SJCRH30 (cell line): ENCODE measurements around the gene C15orf40. TPM values are rescaled to one million over a fixed set of nuclear protein-coding genes. Genes with fewer than 3 reads are reported as not detected.
"Not testable (repeated sequence)": the region's sequence is repeated elsewhere in the genome, so short reads cannot be mapped to it uniquely, and the experiment has no call there.

Experiments used
- DNase-seq, 2 experiments: peaks; one replicate each; pipeline ENCODE4 v3.0.0-alpha.2; 2015 to 2020
- H3K27ac ChIP-seq: fragments of 250-450 bp; sonication (Bioruptor Pico); 2 replicates; pipeline ENCODE4 v1.5.1; 2020; ENCODE audit warnings: mild to moderate bottlenecking, moderate library complexity
- H3K27me3 ChIP-seq: fragments of 250-450 bp; sonication (Bioruptor Pico); 2 replicates; pipeline ENCODE4 v1.5.1; 2020; ENCODE audit warnings: mild to moderate bottlenecking, moderate library complexity
- H3K36me3 ChIP-seq: fragments of 250-450 bp; sonication (Bioruptor Pico); 2 replicates; pipeline ENCODE4 v1.5.1; 2020; ENCODE audit warnings: mild to moderate bottlenecking, moderate library complexity
- H3K4me1 ChIP-seq: fragments of 250-450 bp; sonication (Bioruptor Pico); 2 replicates; pipeline ENCODE4 v1.5.1; 2020; ENCODE audit warnings: mild to moderate bottlenecking, moderate library complexity
- H3K4me3 ChIP-seq: fragments of 250-450 bp; sonication (Bioruptor Pico); 2 replicates; pipeline ENCODE4 v1.5.1; 2020; ENCODE audit warnings: mild to moderate bottlenecking, moderate library complexity
- H3K9me3 ChIP-seq: fragments of 250-450 bp; sonication (Bioruptor Pico); replicated peaks from 2 replicates; pipeline ENCODE4 v1.5.1; 2020; ENCODE audit warnings: mild to moderate bottlenecking, moderate library complexity
- total RNA-seq: library from RNA; depleted of rRNA; stranded (reverse); fragments of >200 nt; shearing (Covaris generic); gene quantifications from 2 replicates; pipeline ENCODE4 v1.2.3, GENCODE V29; 2014

The C15orf40 gene
- total RNA-seq, 1 experiment from 2014 or later = 12.3 TPM

GRCh38 chr15:83012636-83013035 is 1.2 kb upstream of the C15orf40 start:
- Histone ChIP-seq H3K27ac (no peak overlapping the region), H3K4me3 (no peak overlapping the region), H3K36me3 (peaks cover 10% of the 10 kb centered on the region), H3K4me1 (peaks cover 10% of the 10 kb centered on the region; the same call in 1 of the 2 replicates), H3K9me3 (no peaks in the 10 kb centered on the region), H3K27me3 (no peaks in the 10 kb centered on the region)
- DNase-seq = no peak

DNA sequence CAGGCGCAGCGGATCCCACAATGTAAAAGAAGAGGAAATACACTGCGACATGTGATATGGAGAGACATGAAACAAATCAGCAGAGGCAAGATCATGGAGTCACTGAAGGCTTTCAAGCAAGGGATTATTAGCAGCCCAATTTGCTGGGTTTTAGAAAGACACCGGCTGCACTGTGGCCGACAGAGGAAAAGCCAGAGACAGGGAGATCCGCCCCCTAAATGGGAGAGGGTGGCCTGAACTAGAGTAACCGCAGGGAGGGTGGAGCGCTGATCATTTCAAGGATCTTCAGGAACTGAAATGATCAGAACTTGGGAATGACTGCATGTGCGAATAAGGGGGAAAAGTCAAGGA is 612 bp upstream of the C15orf40 start:
- DNase-seq = no peak
- H3K4me3 ChIP-seq = peak overlapping the region; percentile 86

DNA sequence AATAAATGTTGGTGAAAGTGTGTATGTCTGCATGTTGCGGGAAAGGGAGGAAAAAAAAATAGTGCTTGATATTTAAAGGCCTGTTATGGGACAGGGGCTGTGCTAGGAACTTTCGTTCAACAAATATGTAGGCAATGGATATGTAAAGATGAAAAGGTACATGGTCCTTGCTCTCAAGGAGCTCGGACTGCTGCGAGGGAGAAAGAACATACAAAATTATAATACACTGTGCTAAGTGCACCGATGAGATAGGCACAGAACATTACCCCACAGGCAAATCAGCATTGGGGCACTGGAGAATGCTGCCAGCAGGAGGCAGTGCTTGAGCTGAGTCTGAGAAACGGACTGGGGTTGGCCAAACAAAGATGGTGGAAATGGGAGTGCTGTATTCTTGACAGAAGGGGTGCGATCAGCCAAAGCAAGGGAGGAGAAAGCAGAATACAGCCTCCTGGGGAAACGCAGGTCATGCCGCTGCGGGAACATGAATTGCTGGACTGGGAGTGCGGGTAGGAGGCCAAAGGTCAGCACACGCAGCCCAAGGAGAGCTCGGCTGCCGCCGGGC is 649 bp downstream of the C15orf40 start:
- Histone ChIP-seq H3K27ac (peak overlapping the region; percentile 41), H3K36me3 (peaks cover 13% of the 10 kb centered on the region; the same call in 1 of the 2 replicates), H3K9me3 (no peaks in the 10 kb centered on the region), H3K4me3 (peak overlapping the region; percentile 86), H3K27me3 (no peaks in the 10 kb centered on the region), H3K4me1 (peaks cover 10% of the 10 kb centered on the region; the same call in 1 of the 2 replicates)
- DNase-seq = peak; percentile 78 to 87

More for the DNA sequence above, 612 bp upstream of the C15orf40 start:
- peaks cover 10% of the 10 kb centered on the region; the same call in 1 of the 2 replicates for H3K4me1 ChIP-seq
- peaks cover 10% of the 10 kb centered on the region for H3K36me3 ChIP-seq
- H3K27me3 ChIP-seq = no peaks in the 10 kb centered on the region
- peak overlapping the region; percentile 41 for H3K27ac ChIP-seq
- H3K9me3 ChIP-seq = no peaks in the 10 kb centered on the region

DNA sequence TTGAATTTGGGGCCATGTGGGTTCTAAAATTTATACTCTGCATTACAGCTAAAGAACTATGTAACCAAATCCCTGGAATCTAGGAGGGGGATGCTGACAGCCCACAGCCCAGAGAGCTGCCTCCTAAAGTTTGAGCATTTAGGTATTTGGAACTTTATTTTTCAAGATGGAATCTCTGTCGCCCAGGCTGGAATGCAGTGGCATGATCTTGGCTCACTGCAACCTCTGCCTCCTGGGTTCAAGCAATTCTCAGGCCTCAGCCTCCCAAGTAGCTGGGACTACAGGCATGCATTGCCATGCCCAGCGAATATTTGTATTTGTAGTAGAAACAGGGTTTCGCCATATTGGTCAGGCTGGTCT is 10.8 kb downstream of the C15orf40 start:
- H3K27ac ChIP-seq, DNase-seq, H3K4me1 ChIP-seq, H3K27me3 ChIP-seq, H3K36me3 ChIP-seq, H3K9me3 ChIP-seq, H3K4me3 ChIP-seq: not testable (repeated sequence)

- Histone ChIP-seq H3K27me3 (no peaks in the 10 kb centered on the region), H3K4me3 (0 out of 2 replicates have a peak overlapping the region, but pooled peaks have one; percentile 6), H3K27ac (no peak overlapping the region), H3K9me3 (no peaks in the 10 kb centered on the region), H3K36me3 (no peaks in the 10 kb centered on the region), H3K4me1 (no peaks in the 10 kb centered on the region)
- DNase-seq = peak; percentile 11 to 63
These were observed 11.4 kb downstream of the C15orf40 start for GRCh38 chr15:82999905-83000671.

DNA sequence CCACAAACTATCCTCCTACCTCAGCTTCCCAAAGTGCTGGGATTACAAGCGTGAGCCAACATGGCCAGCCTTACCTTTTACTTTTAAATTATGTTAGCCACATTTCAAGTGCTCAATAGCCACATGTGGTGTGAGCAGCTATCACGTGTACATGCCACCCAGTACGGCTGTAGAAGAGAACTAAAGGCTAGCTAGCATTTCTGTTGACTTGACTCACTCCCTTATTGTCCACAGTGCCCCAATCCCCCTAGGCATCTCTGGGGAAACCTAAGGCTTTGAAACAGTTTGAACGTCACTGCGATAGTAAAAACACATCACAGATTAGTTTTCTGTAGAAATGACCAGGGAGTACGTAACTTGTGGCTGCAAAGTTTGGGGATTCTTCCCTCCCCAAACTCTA is 12.0 kb downstream of the C15orf40 start:
- no peak for DNase-seq
- H3K4me3 ChIP-seq = no peak overlapping the region
- no peaks in the 10 kb centered on the region for H3K36me3 ChIP-seq
- no peaks in the 10 kb centered on the region for H3K27me3 ChIP-seq
- no peak overlapping the region for H3K27ac ChIP-seq
- H3K9me3 ChIP-seq = no peaks in the 10 kb centered on the region
- no peaks in the 10 kb centered on the region for H3K4me1 ChIP-seq

DNA sequence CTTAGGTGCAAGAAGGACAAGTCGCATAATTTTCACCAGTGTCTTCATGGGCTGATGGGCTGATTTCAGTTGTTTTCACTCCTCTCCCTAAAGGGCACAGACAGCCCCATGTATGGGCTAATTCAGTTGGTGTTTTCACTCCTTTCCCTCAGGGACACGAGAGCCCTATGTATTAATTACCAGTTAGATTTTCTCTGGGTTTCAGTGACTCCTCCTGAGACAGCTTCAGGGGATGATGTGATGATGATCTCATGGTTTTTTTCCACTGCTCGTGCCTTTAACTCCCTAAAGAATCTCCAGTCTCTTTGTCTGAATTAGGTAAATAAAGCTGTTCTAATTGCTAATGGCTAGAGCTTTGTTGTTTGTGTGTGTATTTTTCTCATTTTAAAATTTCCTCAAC is 15.5 kb downstream of the C15orf40 start:
- H3K9me3 ChIP-seq = no peaks in the 10 kb centered on the region
- H3K36me3 ChIP-seq = peaks cover 2% of the 10 kb centered on the region
- H3K27ac ChIP-seq = no peak overlapping the region
- H3K4me3 ChIP-seq = no peak overlapping the region
- no peaks in the 10 kb centered on the region for H3K4me1 ChIP-seq
- no peak for DNase-seq
- H3K27me3 ChIP-seq = no peaks in the 10 kb centered on the region

DNA sequence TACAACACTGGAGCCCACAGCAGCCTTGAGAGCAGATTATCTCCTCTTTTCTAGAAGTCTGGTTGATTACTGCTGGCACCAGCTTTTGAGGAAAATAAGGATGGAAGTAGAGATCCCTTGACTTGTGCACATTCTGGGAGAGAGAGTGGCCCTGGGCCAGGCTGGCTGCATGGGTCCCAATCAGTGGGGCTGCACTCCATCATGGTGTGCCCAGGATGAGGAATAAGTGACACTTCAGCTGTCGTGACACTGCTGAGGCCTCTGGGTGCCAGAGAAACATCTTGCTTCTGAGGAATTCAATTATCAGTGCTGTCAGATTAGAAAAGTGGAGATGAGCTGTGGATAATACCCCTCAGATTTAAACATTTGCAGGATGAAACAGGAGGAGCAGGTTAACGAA is 16.4 kb downstream of the C15orf40 start:
- H3K27me3 ChIP-seq = no peaks in the 10 kb centered on the region
- H3K36me3 ChIP-seq = peaks cover 5% of the 10 kb centered on the region
- H3K4me3 ChIP-seq = no peak overlapping the region
- H3K27ac ChIP-seq = no peak overlapping the region
- no peaks in the 10 kb centered on the region for H3K9me3 ChIP-seq
- no peak for DNase-seq
- H3K4me1 ChIP-seq = no peaks in the 10 kb centered on the region

DNA sequence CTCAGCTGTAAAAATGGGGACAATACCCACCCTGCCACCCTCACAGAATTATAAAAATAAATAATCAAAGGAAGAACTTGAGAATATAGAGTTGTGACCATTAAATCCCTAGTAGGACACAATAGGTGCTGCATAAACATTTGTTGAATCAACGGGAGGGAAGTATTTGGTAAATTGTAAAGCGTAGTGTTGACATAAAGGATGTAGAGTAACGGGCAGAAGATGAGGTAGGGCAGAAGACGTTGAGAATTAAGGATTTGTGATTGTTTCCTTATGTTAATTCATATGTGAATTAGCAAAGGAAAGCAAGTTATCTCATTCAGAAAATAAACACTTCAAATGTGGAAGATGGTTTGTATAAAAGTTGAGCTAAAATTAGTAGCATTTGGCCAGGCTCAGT is 18.3 kb downstream of the C15orf40 start:
- no peaks in the 10 kb centered on the region for H3K27me3 ChIP-seq

GRCh38 chr15:82992436-82992998 is 18.9 kb downstream of the C15orf40 start:
- Histone ChIP-seq H3K4me1 (no peaks in the 10 kb centered on the region), H3K9me3 (no peaks in the 10 kb centered on the region), H3K36me3 (peaks cover 15% of the 10 kb centered on the region), H3K27me3 (no peaks in the 10 kb centered on the region), H3K4me3 (no peak overlapping the region), H3K27ac (no peak overlapping the region)
- DNase-seq = no peak

More for the DNA sequence above, 18.3 kb downstream of the C15orf40 start:
- DNase-seq = no peak
- Histone ChIP-seq H3K36me3 (peaks cover 15% of the 10 kb centered on the region), H3K9me3 (no peaks in the 10 kb centered on the region), H3K27ac (no peak overlapping the region), H3K4me3 (no peak overlapping the region), H3K4me1 (no peaks in the 10 kb centered on the region)

- H3K4me1 ChIP-seq = no peaks in the 10 kb centered on the region
- peak overlapping the region; percentile 77 for H3K4me3 ChIP-seq
- no peak for DNase-seq
- H3K36me3 ChIP-seq = peaks cover 15% of the 10 kb centered on the region
- peak overlapping the region; percentile 52 for H3K27ac ChIP-seq
- H3K9me3 ChIP-seq = no peaks in the 10 kb centered on the region
- no peaks in the 10 kb centered on the region for H3K27me3 ChIP-seq
These were observed 25.0 kb downstream of the C15orf40 start for GRCh38 chr15:82986442-82986780.

DNA sequence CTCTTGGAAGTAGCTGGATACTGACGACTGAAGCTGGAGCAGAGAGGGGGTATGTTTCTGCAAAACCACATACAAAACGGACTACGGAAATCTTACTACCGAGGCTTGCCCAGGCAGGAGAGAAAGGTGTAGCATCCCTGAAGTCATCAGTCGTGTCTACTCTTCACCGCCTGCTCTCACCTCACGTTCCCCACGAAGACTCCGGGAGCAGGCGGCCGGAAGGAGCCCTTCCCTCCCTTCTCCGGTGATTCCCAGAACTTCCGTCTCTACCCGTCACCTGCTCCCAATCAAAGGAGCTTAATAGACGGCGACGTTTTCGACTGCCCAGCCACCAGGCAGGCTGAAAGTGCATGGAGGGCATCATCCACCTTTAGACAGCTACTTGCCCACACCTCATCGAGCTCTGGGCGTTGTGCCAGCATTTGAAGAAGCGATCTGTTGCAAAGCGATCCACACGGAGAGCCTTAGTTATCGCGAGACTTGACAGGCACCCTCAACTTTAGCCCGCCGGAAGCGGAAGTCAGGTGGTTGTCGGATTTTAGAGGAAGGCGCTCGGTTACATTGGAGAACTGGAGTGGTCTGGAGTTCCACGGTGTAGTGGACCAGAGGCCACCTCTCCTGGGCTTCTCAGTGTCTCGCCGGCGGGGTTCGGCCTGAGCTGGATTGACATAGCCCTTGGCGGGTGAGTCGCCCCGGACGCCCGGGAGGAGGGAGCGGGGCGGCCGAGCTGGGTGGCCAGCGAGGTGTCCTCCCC is 25.6 kb downstream of the C15orf40 start, which contains the start of gene RAMAC:
Gene RAMAC, plus strand, starts transcription at position 523 of the 754 bp plus-strand sequence. CDS start 2,809 bp downstream, outside the sequence.
- Histone ChIP-seq H3K27ac (peak within 1 kb of the TSS; percentile 52), H3K27me3 (no peaks in the 10 kb centered on the region), H3K9me3 (no peaks in the 10 kb centered on the region), H3K4me3 (peak within 1 kb of the TSS; percentile 77), H3K4me1 (no peaks in the 10 kb centered on the region), H3K36me3 (peaks cover 12% of the 10 kb centered on the region)
- peak; percentile 92 to 96 for DNase-seq

DNA sequence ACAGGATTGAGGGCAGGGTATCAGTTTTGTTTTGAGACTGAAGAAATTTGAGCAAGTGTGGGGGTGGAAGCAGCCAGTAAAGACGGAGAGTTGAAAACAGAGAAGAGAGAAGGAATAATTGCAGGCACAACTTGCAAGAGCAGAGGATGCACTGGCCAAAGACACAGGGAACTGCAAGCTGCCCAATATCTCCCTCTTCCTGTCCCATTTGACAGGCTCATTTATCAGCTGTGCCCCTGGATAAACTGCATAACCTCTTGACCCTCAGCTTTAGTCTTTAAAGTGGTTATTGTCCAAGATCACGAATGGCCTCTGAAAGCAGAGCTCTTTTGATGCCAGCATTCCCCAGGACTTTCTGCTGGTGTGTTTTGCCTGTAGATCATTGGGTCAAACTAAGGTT is 30.5 kb downstream of the C15orf40 start:
- no peaks in the 10 kb centered on the region for H3K36me3 ChIP-seq

GRCh38 chr15:82979726-82980125 is 31.7 kb downstream of the C15orf40 start:
- no peak for DNase-seq
- Histone ChIP-seq H3K4me1 (no peaks in the 10 kb centered on the region), H3K4me3 (no peak overlapping the region)

More for the DNA sequence above, 30.5 kb downstream of the C15orf40 start:
- Histone ChIP-seq H3K4me3 (no peak overlapping the region), H3K27ac (no peak overlapping the region), H3K27me3 (no peaks in the 10 kb centered on the region), H3K9me3 (no peaks in the 10 kb centered on the region), H3K4me1 (no peaks in the 10 kb centered on the region)
- DNase-seq = no peak

DNA sequence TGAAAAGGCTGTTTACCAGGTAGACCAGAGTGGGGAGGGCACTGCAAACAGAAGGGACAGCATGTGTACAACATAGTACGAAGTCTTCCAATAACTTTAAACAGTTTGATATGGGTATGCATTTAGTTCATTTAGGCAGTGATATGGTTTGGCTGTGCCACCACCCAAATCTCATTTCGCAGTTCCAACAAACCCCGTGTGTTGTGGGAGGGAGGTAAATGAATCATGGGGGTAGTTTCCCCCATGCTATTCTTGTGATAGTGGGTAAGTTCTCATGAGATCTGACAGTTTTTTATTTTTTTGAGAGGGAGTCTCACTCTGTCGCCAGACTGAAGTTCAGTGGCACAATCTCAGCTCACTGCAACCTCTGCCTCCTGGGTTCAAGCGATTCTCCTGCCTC is 33.0 kb downstream of the C15orf40 start:
- Histone ChIP-seq H3K4me1 (no peaks in the 10 kb centered on the region), H3K36me3 (no peaks in the 10 kb centered on the region), H3K27ac (no peak overlapping the region), H3K4me3 (no peak overlapping the region), H3K9me3 (no peaks in the 10 kb centered on the region), H3K27me3 (no peaks in the 10 kb centered on the region)
- DNase-seq = no peak

More at GRCh38 chr15:82979726-82980125, 31.7 kb downstream of the C15orf40 start:
- Histone ChIP-seq H3K27me3 (no peaks in the 10 kb centered on the region), H3K36me3 (no peaks in the 10 kb centered on the region), H3K27ac (no peak overlapping the region), H3K9me3 (no peaks in the 10 kb centered on the region)
